Sigmoid colon (tissue), 7 donors: ENCODE data around the gene NUDT14. TPM values are rescaled to one million over a fixed set of nuclear protein-coding genes. Genes with fewer than 3 reads are reported as not detected.

ENCODE experiments used
- DNase-seq: peaks from one replicate; pipeline ENCODE4 v3.0.0-alpha.2; 2019
- H3K27ac ChIP-seq, 4 donors: fragments of 200-600 bp; sonication (generic); one replicate each; pipeline ENCODE4 v1.5.1; 2016 to 2019; ENCODE audit warnings: mild to moderate bottlenecking in 1 of 4
- H3K27me3 ChIP-seq, 3 donors: fragments of 200-600 bp; sonication (generic); one replicate each; pipeline ENCODE4 v1.5.1; 2019; ENCODE audit warnings: mild to moderate bottlenecking in 1 of 3
- H3K36me3 ChIP-seq, 4 donors: fragments of 200-600 bp; sonication (generic); one replicate each; pipeline ENCODE4 v1.5.1; 2016 to 2019
- H3K4me1 ChIP-seq, 4 donors: fragments of 200-600 bp; sonication (generic); one replicate each; pipeline ENCODE4 v1.5.1; 2017 to 2019
- H3K4me3 ChIP-seq, 4 donors: fragments of 200-600 bp; sonication (generic); one replicate each; pipeline ENCODE4 v1.5.1; 2017 to 2019; ENCODE audit warnings: mild to moderate bottlenecking in 2 of 4, moderate library complexity in 1 of 4
- H3K9me3 ChIP-seq, 4 donors: fragments of 200-600 bp in 3 of 4; sonication (generic) in 3 of 4; one replicate each; pipeline versions ENCODE4 v1.5.1 to v1.6.1; 2013 to 2019
- EP300 ChIP-seq, 4 donors: sonication (generic); formaldehyde crosslinking; IDR thresholded peaks; one replicate each; pipeline ENCODE4 v1.6.1; 2017; ENCODE audit warnings: antibody characterized with exemption in 4 of 4
- POLR2A ChIP-seq, 2 donors: fragments of 450-650 bp; IDR thresholded peaks; one replicate each; pipeline ENCODE4 v1.6.1; 2016; ENCODE audit warnings: antibody characterized with exemption in 2 of 2, mild to moderate bottlenecking in 2 of 2, moderate library complexity in 2 of 2
- POLR2AphosphoS5 ChIP-seq, 4 donors: sonication (generic); formaldehyde crosslinking; IDR thresholded peaks; one replicate each; pipeline ENCODE4 v1.6.1; 2017; ENCODE audit warnings: antibody characterized with exemption in 4 of 4
- WGBS, 2 donors: extraction: QIAGEN DNeasy Blood & Tissue Kit; methylation state at CpG; one replicate each; pipeline ENCODE4 v1.1.7; 2013; 5-methylcytosine and 5-hydroxymethylcytosine counted together
- intact Hi-C: fragments of 100-400 bp; cut with DNase I; formaldehyde crosslinking; loops from one replicate; pipeline ENCODE4 v1.15.1; 2023
- polyA plus RNA-seq, 3 donors: library from polyadenylated mRNA; stranded (reverse); fragments of 200-250 nt; gene quantifications; one replicate each; pipeline ENCODE4 v1.2.3, GENCODE V29; 2013
- total RNA-seq, 4 donors: library from RNA; depleted of rRNA; stranded (reverse); fragments of >200 nt; gene quantifications; one replicate each; pipeline ENCODE4 v1.1.0, GENCODE V29; 2016
- TF ChIP-seq, protein P1 (sequence below), 4 experiments: fragments of 450-650 bp in 3 of 4; fragments of 200-600 bp in 1 of 4; IDR thresholded peaks; one replicate each; pipeline ENCODE4 v1.5.1; 2016 to 2019; ENCODE audit warnings: antibody characterized with exemption in 4 of 4, mild to moderate bottlenecking in 3 of 4, moderate library complexity in 2 of 4
- donor health status: healthy with polysubstance abuse.
- donor health status: Bipolar disorder and iron deficiency.
- donor health status: healthy.

NUDT14 gene
- total and polyA plus RNA-seq, 7 donors: 4.1 to 47.4 (median 10.5) TPM

DNA sequence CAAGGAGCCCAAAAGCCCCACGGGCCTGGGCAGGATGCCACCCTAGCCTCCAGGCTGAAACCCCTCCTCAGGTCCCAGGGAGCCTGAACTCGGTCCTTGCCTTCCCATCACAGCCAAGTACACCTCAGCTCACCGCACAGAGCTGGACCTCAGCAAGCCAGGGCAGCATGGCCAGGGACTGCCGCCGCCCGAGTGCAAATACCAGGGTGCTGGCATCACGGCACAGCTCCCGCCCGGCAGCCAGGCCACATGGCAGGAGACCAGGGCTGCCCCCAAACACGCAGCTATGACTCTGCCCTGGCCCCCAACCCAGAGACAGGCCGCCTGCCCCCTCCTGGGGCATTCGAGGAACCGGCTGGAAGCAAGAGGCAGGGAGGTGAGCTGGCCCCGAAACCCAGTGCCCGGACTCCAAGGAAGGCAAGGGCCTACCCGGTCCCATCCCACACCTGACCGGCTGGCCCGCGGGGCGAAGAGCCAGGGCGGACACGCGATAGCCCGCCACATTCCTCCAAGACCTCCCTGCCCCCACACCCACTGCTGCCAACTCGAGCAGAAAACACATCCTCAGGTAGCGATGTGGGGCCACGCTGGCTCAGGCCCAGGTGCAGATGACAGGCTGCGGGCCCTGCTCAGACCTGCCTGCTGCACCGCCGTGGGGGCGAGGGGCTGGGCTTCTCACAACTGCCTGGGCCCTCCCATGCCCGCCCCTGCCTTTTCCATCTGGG is 15.2 kb downstream of the NUDT14 start:
- WGBS, 2 donors: 77 to 88% methylated on average over 32 of the region's 32 CpGs
- no peaks in the 10 kb centered on the region for H3K9me3 ChIP-seq
- H3K36me3 ChIP-seq: no peaks in the 10 kb centered on the region
- no peak for TF ChIP-seq POLR2AphosphoS5 (IDR thresholded peaks at IDR 0.05)
- TF ChIP-seq, protein P1, sequence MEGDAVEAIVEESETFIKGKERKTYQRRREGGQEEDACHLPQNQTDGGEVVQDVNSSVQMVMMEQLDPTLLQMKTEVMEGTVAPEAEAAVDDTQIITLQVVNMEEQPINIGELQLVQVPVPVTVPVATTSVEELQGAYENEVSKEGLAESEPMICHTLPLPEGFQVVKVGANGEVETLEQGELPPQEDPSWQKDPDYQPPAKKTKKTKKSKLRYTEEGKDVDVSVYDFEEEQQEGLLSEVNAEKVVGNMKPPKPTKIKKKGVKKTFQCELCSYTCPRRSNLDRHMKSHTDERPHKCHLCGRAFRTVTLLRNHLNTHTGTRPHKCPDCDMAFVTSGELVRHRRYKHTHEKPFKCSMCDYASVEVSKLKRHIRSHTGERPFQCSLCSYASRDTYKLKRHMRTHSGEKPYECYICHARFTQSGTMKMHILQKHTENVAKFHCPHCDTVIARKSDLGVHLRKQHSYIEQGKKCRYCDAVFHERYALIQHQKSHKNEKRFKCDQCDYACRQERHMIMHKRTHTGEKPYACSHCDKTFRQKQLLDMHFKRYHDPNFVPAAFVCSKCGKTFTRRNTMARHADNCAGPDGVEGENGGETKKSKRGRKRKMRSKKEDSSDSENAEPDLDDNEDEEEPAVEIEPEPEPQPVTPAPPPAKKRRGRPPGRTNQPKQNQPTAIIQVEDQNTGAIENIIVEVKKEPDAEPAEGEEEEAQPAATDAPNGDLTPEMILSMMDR (IDR thresholded peaks at IDR 0.05): no peak
- TF ChIP-seq POLR2A (IDR thresholded peaks at IDR 0.05): no peak
- no peak for TF ChIP-seq EP300 (IDR thresholded peaks at IDR 0.05)
- H3K4me3 ChIP-seq: no peak overlapping the region
- intact Hi-C loops: no loop called here
- H3K27ac ChIP-seq: no peak overlapping the region
- peaks cover 4 to 58% (median 36%) of the 10 kb centered on the region in 3 donors for H3K27me3 ChIP-seq
- DNase-seq: no peak
- H3K4me1 ChIP-seq: peaks cover 0 to 19% (median 16%) of the 10 kb centered on the region in 4 donors

DNA sequence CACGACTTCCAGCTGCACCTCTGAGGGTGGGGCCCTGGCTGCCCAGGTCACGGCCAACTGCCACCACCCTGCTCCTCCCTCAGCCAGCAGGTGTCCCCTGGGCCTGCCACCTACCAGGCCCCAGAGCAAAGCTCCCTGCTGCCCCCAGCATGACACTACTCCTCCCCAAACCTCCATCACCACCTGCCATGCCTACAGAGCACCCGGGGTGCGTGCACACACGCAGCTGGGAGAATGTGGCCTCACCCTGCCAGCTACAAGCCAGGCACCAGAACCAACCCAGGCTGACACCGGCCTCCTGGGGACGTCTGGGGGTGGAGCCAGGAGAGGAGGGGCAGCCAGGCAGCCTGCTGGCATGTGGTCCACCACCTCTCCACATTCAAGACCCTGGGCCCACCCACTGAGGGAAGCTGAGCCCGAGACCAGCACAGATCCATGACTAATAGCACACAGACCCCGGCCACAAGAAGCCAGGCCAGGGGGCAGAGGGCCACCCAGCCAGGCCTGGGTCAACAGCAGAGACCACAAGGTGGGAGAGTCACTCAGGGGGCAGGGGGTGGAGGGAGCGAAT is 15.9 kb downstream of the NUDT14 start:
- intact Hi-C loops: no loop called here
- H3K27ac ChIP-seq: no peak overlapping the region
- H3K27me3 ChIP-seq: peaks cover 4 to 51% (median 33%) of the 10 kb centered on the region in 3 donors
- 36 to 56% methylated on average over 10 of the region's 10 CpGs for WGBS, 2 donors
- no peaks in the 10 kb centered on the region for H3K36me3 ChIP-seq
- no peaks in the 10 kb centered on the region for H3K9me3 ChIP-seq
- no peak for DNase-seq
- TF ChIP-seq, protein P1 (IDR thresholded peaks at IDR 0.05): no peak
- TF ChIP-seq POLR2A (IDR thresholded peaks at IDR 0.05) (no peak), POLR2AphosphoS5 (IDR thresholded peaks at IDR 0.05) (no peak), EP300 (IDR thresholded peaks at IDR 0.05) (no peak)
- H3K4me1 ChIP-seq: peaks cover 0 to 19% (median 14%) of the 10 kb centered on the region in 4 donors
- no peak overlapping the region for H3K4me3 ChIP-seq

DNA sequence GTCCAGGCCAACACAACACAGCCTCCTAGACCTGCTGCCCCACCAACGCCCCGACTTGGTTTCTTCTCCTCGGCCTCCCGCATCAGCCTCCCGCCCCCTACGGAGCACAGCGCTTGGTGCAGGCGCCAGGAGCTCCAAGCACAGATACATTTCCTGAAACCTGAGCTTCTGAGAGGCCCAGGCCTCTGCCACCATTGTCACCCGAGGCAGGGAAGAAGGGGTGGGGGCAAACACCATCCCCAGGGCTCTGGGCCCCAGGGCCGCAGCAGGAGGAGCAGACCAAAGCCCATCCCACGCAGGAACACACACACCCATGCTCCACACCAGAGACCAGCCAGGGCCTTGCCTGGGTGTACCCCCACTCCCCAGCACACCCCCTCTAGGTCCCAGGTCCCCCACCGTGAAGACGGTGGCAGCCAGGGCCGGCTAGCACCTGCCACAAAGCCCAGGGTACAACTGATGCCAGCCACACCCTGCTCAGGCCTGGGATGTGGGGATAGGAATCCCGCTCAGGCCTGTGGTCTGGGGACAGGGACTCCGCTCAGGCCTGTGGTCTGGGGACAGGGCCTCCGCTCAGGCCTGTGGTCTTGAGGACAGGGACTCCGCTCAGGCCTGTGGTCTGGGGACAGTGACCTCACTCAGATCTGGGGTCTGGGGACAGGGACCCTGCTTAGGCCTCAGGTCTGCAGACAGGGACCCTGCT is 17.9 kb downstream of the NUDT14 start:
- WGBS, 2 donors: 82 to 86% methylated on average over 18 of the region's 18 CpGs
- no peak overlapping the region for H3K27ac ChIP-seq
- DNase-seq: no peak
- no peaks in the 10 kb centered on the region for H3K36me3 ChIP-seq
- peaks cover 0 to 14% (median 8%) of the 10 kb centered on the region in 4 donors for H3K4me1 ChIP-seq
- peaks cover 0 to 37% (median 20%) of the 10 kb centered on the region in 3 donors for H3K27me3 ChIP-seq
- TF ChIP-seq, protein P1 (IDR thresholded peaks at IDR 0.05): no peak
- TF ChIP-seq POLR2AphosphoS5 (IDR thresholded peaks at IDR 0.05) (no peak), EP300 (IDR thresholded peaks at IDR 0.05) (no peak), POLR2A (IDR thresholded peaks at IDR 0.05) (no peak)
- H3K4me3 ChIP-seq: no peak overlapping the region
- intact Hi-C loops: no loop called here
- H3K9me3 ChIP-seq: no peaks in the 10 kb centered on the region

DNA sequence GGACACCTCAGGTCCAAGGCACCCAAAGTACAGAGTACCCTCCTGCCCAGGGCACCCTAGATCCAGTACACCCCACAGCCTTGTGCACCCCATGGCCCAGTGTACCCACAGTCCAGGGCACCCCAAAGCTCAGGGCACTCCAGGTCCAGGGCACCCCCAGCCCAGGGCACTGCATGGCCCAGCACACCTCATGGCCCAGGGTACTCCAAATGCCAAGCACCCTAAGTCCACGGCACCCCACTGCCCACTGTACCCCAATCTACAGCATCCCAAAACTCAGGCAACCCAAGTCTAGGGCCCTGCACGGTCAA is 18.5 kb downstream of the NUDT14 start:
- Histone ChIP-seq H3K27me3 (peaks cover 0 to 33% (median 16%) of the 10 kb centered on the region in 3 donors), H3K27ac (no peak overlapping the region), H3K36me3 (no peaks in the 10 kb centered on the region), H3K9me3 (no peaks in the 10 kb centered on the region), H3K4me3 (no peak overlapping the region), H3K4me1 (peaks cover 0 to 8% (median 5%) of the 10 kb centered on the region in 4 donors)
- intact Hi-C loops: no loop called here
- DNase-seq: no peak
- TF ChIP-seq, protein P1 (IDR thresholded peaks at IDR 0.05): no peak
- no peak for TF ChIP-seq EP300 (IDR thresholded peaks at IDR 0.05)
- no peak for TF ChIP-seq POLR2A (IDR thresholded peaks at IDR 0.05)
- TF ChIP-seq POLR2AphosphoS5 (IDR thresholded peaks at IDR 0.05): no peak
- 93 to 96% methylated on average over 2 of the region's 2 CpGs for WGBS, 2 donors
